ENCODE results near the gene IL21. TPM values are rescaled to one million over a fixed set of nuclear protein-coding genes. Genes with fewer than 3 reads are reported as not detected.
A peak's percentile ranks its signal among the peaks of the same experiment; 100 is the strongest.

IL21 gene
- total and polyA plus RNA-seq, 7 donors: 0.04 TPM; not detected in 6

DNA sequence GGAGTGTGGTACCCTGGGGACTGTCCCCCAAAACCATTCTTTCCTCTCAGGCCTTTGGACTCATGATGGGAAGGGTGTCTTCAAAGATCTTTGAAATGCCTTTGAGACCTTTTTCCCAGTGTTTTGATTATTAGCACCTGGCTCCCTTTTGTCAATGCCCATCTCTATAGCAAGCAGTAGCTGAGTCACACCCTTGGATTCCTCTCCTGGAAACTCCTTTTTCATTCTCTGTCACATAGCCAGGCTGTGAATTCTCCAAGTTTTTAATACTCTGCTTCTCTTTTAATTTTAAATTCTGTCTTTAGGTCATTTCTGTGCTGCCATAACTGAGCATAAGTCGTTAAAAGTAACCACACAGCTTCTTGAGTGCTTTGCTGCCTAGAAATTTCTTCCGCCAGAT is 29.7 kb downstream of the IL21 start:
- intact Hi-C loops (cut with DNase I): loop anchor here in 1 of 2 donors (10.0 kb wide), 1 partner anchor 314 kb away; no protein-coding TSS in a partner anchor
- Histone ChIP-seq H3K36me3 (ENCODE audit: insufficient read depth in 1 of 2, low read depth in 1 of 2) (no peaks in the 10 kb centered on the region), H3K27me3 (ENCODE audit: insufficient read depth in 3 of 3, low read length in 2 of 3) (no peaks in the 10 kb centered on the region), H3K27ac (no peak overlapping the region), H3K4me3 (no peak overlapping the region), H3K9me3 (no peaks in the 10 kb centered on the region), H3K4me1 (no peaks in the 10 kb centered on the region)
- TF ChIP-seq, protein P1, sequence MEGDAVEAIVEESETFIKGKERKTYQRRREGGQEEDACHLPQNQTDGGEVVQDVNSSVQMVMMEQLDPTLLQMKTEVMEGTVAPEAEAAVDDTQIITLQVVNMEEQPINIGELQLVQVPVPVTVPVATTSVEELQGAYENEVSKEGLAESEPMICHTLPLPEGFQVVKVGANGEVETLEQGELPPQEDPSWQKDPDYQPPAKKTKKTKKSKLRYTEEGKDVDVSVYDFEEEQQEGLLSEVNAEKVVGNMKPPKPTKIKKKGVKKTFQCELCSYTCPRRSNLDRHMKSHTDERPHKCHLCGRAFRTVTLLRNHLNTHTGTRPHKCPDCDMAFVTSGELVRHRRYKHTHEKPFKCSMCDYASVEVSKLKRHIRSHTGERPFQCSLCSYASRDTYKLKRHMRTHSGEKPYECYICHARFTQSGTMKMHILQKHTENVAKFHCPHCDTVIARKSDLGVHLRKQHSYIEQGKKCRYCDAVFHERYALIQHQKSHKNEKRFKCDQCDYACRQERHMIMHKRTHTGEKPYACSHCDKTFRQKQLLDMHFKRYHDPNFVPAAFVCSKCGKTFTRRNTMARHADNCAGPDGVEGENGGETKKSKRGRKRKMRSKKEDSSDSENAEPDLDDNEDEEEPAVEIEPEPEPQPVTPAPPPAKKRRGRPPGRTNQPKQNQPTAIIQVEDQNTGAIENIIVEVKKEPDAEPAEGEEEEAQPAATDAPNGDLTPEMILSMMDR (IDR thresholded peaks at IDR 0.05): no peak
- no peak for ATAC-seq
- WGBS, 3 donors: 78 to 86% (median 85%) methylated on average over 2 of the region's 2 CpGs
- DNase-seq: no peak

DNA sequence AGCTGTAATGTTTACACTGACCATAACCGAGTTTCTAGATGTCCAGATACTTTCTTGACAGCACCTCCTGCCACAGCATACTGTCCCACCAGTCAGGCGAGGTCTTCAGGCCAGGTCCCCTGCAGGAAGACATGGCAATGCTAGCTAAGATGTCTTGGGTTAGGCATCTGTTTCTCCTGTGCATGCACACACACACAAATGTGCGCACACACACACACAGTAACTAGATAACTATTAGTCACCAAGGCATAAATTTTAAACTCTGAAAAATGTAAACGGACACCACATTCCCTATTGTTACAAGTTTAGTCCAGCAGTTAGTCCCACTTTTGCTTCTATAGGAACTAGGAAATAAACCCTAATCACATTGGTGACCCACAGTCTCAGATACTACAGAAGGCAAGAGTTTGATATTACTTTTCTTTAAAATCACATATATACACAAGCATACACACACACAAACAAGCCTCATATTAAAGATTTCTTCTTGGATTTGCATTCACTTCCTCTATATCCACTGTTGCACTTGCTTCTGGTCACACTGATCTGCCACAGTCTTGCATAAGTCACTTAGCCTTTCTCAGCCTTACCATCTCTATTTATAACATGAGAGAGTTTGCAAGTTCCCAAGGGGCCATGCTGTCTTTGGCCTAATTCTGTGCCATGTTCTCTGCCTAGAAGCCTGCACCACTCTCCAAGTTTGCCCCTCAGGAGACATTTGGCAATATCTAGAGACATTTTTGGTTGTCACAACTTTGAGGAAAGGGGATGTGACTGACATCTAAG is 32.2 kb downstream of the IL21 start:
- Histone ChIP-seq H3K4me1 (no peaks in the 10 kb centered on the region), H3K9me3 (no peaks in the 10 kb centered on the region), H3K27me3 (ENCODE audit: insufficient read depth in 3 of 3, low read length in 2 of 3) (no peaks in the 10 kb centered on the region), H3K4me3 (no peak overlapping the region), H3K36me3 (ENCODE audit: insufficient read depth in 1 of 2, low read depth in 1 of 2) (no peaks in the 10 kb centered on the region), H3K27ac (no peak overlapping the region)
- DNase-seq: no peak
- TF ChIP-seq, protein P1 (IDR thresholded peaks at IDR 0.05): no peak
- WGBS, 3 donors: 75 to 87% (median 81%) methylated on average over 4 of the region's 4 CpGs
- ATAC-seq: peak in 3 of 4 donors; percentile 57 to 78 (median 64)
- intact Hi-C loops (cut with DNase I): no loop called here

DNA sequence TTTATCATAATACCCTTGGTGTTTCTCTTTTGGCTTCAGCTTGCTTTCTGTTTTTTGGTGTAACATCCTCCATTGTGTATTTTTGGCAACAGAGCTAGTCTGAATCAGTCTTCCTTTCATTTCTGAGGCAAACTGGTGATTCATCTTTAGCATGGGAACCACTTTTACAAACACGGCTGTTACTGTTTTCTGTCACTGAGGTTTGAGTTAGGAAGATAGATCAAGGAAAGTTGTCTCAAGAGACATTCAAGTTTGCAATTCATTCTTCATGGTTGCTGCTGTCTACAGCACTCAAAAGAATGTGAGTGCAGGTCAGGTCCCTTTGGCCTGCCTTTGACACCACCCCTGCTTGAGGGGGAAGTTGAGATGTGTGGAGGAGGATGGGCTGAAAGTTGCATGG is 36.3 kb downstream of the IL21 start:
- DNase-seq (no peak), ATAC-seq (no peak)
- no peaks in the 10 kb centered on the region for H3K4me1 ChIP-seq
- TF ChIP-seq, protein P1 (IDR thresholded peaks at IDR 0.05): no peak
- H3K27me3 ChIP-seq (ENCODE audit: insufficient read depth in 3 of 3, low read length in 2 of 3): no peaks in the 10 kb centered on the region
- H3K27ac ChIP-seq: no peak overlapping the region
- intact Hi-C loops (cut with DNase I): no loop called here
- H3K36me3 ChIP-seq (ENCODE audit: insufficient read depth in 1 of 2, low read depth in 1 of 2): no peaks in the 10 kb centered on the region
- no peaks in the 10 kb centered on the region for H3K9me3 ChIP-seq
- 27 to 32% (median 30%) methylated on average over 1 of the region's 1 CpG for WGBS, 3 donors
- H3K4me3 ChIP-seq: no peak overlapping the region

DNA sequence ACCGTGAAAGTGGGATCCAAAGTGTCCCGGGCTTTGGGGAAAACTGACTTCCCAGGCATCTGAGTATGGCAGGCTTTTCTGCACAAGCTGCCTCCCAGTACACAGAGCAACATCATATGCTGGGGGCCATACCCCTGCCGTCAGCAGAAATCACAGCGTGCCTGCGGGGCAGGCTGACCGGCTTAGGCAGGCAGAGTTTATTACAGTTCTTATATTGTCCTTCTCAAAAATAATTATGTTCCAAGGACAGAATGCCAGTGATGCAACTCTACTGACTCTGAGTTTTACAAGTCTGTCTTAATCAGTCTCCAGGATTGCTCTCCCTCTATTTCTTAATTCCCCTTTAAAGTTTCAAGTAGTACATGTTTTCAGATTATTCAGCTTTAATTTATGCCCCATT is 37.0 kb downstream of the IL21 start:
- intact Hi-C loops (cut with DNase I): no loop called here
- ATAC-seq (peak in 1 of 4 donors; percentile 32), DNase-seq (no peak)
- TF ChIP-seq, protein P1 (IDR thresholded peaks at IDR 0.05): no peak
- H3K4me1 ChIP-seq: no peaks in the 10 kb centered on the region
- no peaks in the 10 kb centered on the region for H3K36me3 ChIP-seq (ENCODE audit: insufficient read depth in 1 of 2, low read depth in 1 of 2)
- WGBS, 3 donors: 38 to 59% (median 44%) methylated on average over 6 of the region's 6 CpGs
- H3K4me3 ChIP-seq: no peak overlapping the region
- no peaks in the 10 kb centered on the region for H3K27me3 ChIP-seq (ENCODE audit: insufficient read depth in 3 of 3, low read length in 2 of 3)
- no peak overlapping the region for H3K27ac ChIP-seq
- no peaks in the 10 kb centered on the region for H3K9me3 ChIP-seq
